Measurements from ENCODE around the gene CNKSR3. TPM values are rescaled to one million over a fixed set of nuclear protein-coding genes. Genes with fewer than 3 reads are reported as not detected.

CNKSR3 gene
- total RNA-seq, 1 experiment from 2014 or later = 3.9 TPM

DNA sequence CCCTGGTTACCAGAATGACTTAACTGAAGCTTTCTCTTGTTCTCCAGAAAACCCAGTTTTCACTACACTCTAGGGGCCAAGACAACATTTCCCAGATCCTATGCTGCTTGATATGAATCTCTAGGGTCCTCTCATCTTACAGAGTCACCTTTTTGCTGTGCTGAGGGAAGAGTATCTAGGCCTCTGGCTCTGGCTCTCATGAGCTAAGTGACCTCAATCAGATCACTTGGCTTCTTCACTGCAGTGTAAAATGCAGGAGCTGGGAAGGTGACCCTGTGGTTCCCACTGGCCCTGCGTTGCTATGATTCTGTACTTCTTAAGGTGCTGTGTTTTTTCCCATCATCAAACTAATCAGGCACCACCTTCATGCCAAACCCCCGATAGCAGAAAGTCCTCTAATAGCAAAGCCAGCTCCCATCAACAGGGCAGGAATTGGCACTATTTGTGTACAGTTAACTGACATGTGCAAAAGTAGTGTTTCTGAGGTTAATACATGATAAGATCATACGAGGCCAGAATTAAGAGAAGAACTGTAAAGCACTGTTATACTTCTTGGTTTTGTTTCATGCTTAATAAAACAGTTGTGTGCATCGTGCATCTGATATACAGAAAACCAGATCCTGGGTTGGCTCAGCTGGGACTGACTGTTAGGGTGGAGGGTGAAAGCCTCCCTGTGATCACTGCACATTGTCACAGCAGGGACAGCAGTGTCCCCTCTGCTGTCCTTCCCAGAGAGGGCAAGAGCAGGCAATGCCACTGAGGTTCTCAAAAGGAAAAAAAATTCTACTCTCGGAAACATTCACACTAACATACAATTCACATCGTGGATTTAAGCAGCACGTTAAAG, 46.7 kb downstream of the CNKSR3 start:
- Mint-ChIP-seq H3K4me3 (ENCODE audit: unreplicated experiment) (no peak overlapping the region), H3K9me3 (ENCODE audit: unreplicated experiment) (no peaks in the 10 kb centered on the region), H3K27me3 (ENCODE audit: insufficient read depth, unreplicated experiment) (no peaks in the 10 kb centered on the region), H3K36me3 (ENCODE audit: insufficient read depth, unreplicated experiment) (peaks cover 7% of the 10 kb centered on the region), H3K27ac (ENCODE audit: low read depth, unreplicated experiment) (no peak overlapping the region), H3K4me1 (ENCODE audit: insufficient read depth, unreplicated experiment) (peaks cover 26% of the 10 kb centered on the region)
- POLR2A ChIA-PET = interaction anchor here (0.9 kb wide), 1 partner anchor 37 kb away, joined by 4 read pairs; no protein-coding TSS in a partner anchor
- intact Hi-C loops (cut with micrococcal nuclease) = no loop called here
- CTCF ChIA-PET = interaction anchor here (0.6 kb wide), 1 partner anchor 929 kb away, joined by 3 read pairs; no protein-coding TSS in a partner anchor
- DNase-seq (ENCODE audit: unreplicated experiment) = no peak
- TF ChIP-seq, protein P1, sequence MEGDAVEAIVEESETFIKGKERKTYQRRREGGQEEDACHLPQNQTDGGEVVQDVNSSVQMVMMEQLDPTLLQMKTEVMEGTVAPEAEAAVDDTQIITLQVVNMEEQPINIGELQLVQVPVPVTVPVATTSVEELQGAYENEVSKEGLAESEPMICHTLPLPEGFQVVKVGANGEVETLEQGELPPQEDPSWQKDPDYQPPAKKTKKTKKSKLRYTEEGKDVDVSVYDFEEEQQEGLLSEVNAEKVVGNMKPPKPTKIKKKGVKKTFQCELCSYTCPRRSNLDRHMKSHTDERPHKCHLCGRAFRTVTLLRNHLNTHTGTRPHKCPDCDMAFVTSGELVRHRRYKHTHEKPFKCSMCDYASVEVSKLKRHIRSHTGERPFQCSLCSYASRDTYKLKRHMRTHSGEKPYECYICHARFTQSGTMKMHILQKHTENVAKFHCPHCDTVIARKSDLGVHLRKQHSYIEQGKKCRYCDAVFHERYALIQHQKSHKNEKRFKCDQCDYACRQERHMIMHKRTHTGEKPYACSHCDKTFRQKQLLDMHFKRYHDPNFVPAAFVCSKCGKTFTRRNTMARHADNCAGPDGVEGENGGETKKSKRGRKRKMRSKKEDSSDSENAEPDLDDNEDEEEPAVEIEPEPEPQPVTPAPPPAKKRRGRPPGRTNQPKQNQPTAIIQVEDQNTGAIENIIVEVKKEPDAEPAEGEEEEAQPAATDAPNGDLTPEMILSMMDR (IDR thresholded peaks at IDR 0.05; ENCODE audit: unreplicated experiment) = no peak
- BruUV-seq (replicated peaks) = no TSS peak

DNA sequence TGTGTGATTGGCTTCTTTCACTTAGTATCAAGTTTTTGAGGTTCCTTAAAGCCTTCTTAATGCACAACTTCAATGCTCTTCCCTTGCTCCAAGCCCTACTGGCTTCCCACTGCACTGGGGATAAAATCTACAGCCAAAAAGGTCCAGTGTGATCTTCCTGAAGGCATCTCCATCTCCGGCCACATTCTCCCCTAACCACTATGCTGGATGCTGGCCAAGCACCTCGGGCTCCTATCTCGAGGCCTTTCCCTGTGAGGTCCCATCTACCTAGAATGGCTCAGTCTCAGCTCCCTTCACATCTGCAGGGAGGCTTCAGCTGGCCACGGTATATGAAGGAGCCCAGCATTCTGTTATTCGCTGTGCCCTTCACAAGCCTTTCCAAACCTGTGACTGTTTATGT, 48.1 kb downstream of the CNKSR3 start:
- POLR2A ChIA-PET = no interaction called here
- Mint-ChIP-seq H3K4me1 (ENCODE audit: insufficient read depth, unreplicated experiment) (peaks cover 37% of the 10 kb centered on the region), H3K9me3 (ENCODE audit: unreplicated experiment) (no peaks in the 10 kb centered on the region), H3K4me3 (ENCODE audit: unreplicated experiment) (no peak overlapping the region), H3K36me3 (ENCODE audit: insufficient read depth, unreplicated experiment) (no peaks in the 10 kb centered on the region), H3K27me3 (ENCODE audit: insufficient read depth, unreplicated experiment) (no peaks in the 10 kb centered on the region), H3K27ac (ENCODE audit: low read depth, unreplicated experiment) (peak overlapping the region; percentile 57)
- CTCF ChIA-PET = no interaction called here
- BruUV-seq (replicated peaks) = no TSS peak
- TF ChIP-seq, protein P1 (IDR thresholded peaks at IDR 0.05; ENCODE audit: unreplicated experiment) = no peak
- intact Hi-C loops (cut with micrococcal nuclease) = no loop called here
- peak; percentile 27 for DNase-seq (ENCODE audit: unreplicated experiment)

DNA sequence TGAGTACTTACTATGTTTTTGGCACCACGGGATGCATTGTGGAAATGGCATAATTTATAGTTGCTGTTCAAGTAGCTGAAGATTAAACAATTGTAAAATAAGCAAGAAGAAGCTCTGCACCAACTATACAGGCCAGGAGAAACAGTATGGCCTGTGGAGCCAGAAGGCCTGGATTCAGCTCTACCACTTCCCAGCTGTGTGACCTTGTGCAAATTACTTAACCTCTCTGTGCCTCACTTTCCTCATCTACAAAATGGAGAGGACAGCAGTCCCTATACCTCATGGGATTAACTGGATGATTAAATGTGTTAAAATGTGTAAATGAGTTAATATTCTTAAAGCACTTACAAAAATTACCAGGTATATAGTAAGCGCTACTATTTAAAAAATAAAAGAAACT, 49.1 kb downstream of the CNKSR3 start:
- no TSS peak for BruUV-seq (replicated peaks)
- Mint-ChIP-seq H3K4me3 (ENCODE audit: unreplicated experiment) (no peak overlapping the region), H3K36me3 (ENCODE audit: insufficient read depth, unreplicated experiment) (no peaks in the 10 kb centered on the region), H3K27me3 (ENCODE audit: insufficient read depth, unreplicated experiment) (no peaks in the 10 kb centered on the region), H3K4me1 (ENCODE audit: insufficient read depth, unreplicated experiment) (peaks cover 38% of the 10 kb centered on the region), H3K27ac (ENCODE audit: low read depth, unreplicated experiment) (no peak overlapping the region), H3K9me3 (ENCODE audit: unreplicated experiment) (no peaks in the 10 kb centered on the region)
- TF ChIP-seq, protein P1 (IDR thresholded peaks at IDR 0.05; ENCODE audit: unreplicated experiment) = no peak
- intact Hi-C loops (cut with micrococcal nuclease) = no loop called here
- POLR2A ChIA-PET = no interaction called here
- DNase-seq (ENCODE audit: unreplicated experiment) = no peak
- CTCF ChIA-PET = interaction anchor here (0.9 kb wide), 1 partner anchor 20 kb away, joined by 3 read pairs; no protein-coding TSS in a partner anchor

DNA sequence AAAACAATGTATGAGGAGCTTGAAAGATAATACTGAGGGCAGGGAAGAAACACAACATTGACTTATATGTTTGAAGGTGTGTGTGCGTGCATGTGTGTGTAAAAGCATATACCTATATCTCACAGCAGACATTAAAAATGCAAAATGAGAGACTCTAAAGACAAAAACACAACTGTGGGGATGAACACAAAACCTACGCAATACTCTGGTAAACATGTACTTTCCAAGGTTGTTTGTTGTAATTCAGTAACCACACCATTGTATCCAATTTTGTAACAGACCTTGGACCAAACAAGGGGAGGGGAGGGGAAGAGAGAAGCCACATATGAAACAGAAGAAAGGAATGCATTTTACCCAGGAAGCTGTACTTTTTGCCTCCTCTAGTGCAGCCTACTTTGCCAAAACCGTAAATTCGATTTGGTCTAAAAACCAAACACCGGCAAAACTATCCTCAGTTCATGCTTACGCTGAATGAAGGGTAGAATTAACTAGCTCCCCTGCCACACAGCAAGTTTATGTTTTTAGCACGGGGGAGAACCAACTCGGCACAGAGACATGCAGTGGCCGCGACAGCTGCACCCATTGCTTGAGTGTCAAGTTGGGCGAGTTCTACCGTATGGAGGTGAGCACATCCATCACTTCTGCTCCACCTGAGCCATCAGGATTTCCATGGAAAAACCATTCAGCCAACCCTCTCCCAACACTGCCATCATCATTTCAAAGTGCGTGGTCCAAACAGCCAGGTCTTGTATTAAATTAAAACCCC, 50.0 kb downstream of the CNKSR3 start:
- Mint-ChIP-seq H3K27ac (ENCODE audit: low read depth, unreplicated experiment) (no peak overlapping the region), H3K36me3 (ENCODE audit: insufficient read depth, unreplicated experiment) (no peaks in the 10 kb centered on the region), H3K4me3 (ENCODE audit: unreplicated experiment) (no peak overlapping the region), H3K27me3 (ENCODE audit: insufficient read depth, unreplicated experiment) (no peaks in the 10 kb centered on the region), H3K4me1 (ENCODE audit: insufficient read depth, unreplicated experiment) (peaks cover 33% of the 10 kb centered on the region), H3K9me3 (ENCODE audit: unreplicated experiment) (no peaks in the 10 kb centered on the region)
- intact Hi-C loops (cut with micrococcal nuclease) = no loop called here
- ChIA-PET CTCF (interaction anchor here (0.6 to 3.7 kb wide), 4 partner anchors 19 to 307 kb away, joined by 3 to 26 read pairs (median 4); no protein-coding TSS in a partner anchor), POLR2A (no interaction called here)
- no TSS peak for BruUV-seq (replicated peaks)
- TF ChIP-seq, protein P1 (IDR thresholded peaks at IDR 0.05; ENCODE audit: unreplicated experiment) = no peak
- peak; percentile 74 for DNase-seq (ENCODE audit: unreplicated experiment)

Data from MCF 10A (cell line).